Measurements from ENCODE around the gene MRI1.

The MRI1 gene

DNA sequence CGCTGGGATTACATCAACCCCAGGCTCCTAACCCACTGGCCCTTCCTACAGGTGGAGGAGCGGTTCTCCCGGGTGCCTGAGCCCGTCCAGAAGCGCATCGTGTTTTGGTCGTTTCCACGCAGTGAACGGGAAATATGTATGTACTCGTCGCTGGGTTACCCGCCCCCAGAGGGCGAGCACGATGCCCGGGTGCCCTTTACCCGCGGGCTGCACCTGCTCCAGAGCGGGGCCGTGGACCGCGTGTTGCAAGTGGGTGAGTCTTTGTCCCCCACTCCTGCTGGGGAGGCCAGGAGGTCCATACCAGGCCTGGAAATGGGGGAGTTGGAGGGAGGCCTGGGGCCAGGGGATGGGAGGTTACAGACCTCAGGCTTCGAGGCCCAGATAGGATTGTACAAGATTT, 35.3 kb downstream of the MRI1 start:
- H3K4me2 ChIP-seq (ENCODE audit: insufficient read depth, low read length), result no peak overlapping the region
- H3K4me1 ChIP-seq (ENCODE audit: insufficient read depth, low read length), result peaks cover 19% of the 10 kb centered on the region
- TF ChIP-seq EZH2 (IDR thresholded peaks at IDR 0.05; ENCODE audit: borderline replicate concordance, low read depth, low read length, severe bottlenecking) (no peak), CTCF (IDR thresholded peaks at IDR 0.05; ENCODE audit: borderline replicate concordance, extremely low read depth, low read length, poor library complexity, severe bottlenecking) (no peak)
- no peaks in the 10 kb centered on the region for H4K20me1 ChIP-seq (ENCODE audit: insufficient read depth, low read length)
- peaks cover 2% of the 10 kb centered on the region for H3K36me3 ChIP-seq (ENCODE audit: insufficient read depth, low read length)
- H3K27ac ChIP-seq (ENCODE audit: low read length), result no peak overlapping the region
- H3K79me2 ChIP-seq (ENCODE audit: insufficient read depth, low read length), result peaks cover 11% of the 10 kb centered on the region
- no peak overlapping the region for H2AFZ ChIP-seq (ENCODE audit: low read depth, low read length)
- H3K4me3 ChIP-seq (ENCODE audit: low read depth in 1 of 2, low read length in 2 of 2), result no peak overlapping the region
- ATAC-seq (ENCODE audit: insufficient read depth, low read depth) (no peak), DNase-seq (no peak)
- H3K9ac ChIP-seq (ENCODE audit: low read depth, low read length), result no peak overlapping the region
- H3K9me3 ChIP-seq (ENCODE audit: insufficient read depth, low read length, severe bottlenecking), result no peaks in the 10 kb centered on the region
- no peaks in the 10 kb centered on the region for H3K27me3 ChIP-seq (ENCODE audit: insufficient read depth, low read length, poor library complexity)

DNA sequence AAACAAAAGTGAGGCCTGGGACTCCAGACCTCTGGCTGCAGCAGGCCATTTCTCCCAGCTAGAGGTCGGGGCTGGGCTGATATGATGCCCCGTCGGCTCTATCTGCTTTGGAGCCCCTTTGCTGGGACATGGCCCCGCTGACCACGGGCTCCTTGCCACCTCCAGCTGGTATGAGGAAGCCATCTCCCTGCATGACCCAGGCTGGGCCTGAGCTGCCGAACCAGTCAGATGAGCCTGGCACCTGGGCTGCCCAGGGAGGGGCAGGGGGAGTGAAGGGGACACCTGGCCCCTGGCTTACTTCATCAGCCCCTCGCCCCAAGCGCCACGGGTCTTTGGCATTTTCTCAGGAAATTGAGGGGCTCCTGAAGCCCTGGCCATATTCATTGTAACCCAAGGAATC, 38.7 kb downstream of the MRI1 start:
- TF ChIP-seq EZH2 (IDR thresholded peaks at IDR 0.05; ENCODE audit: borderline replicate concordance, low read depth, low read length, severe bottlenecking) (no peak), CTCF (IDR thresholded peaks at IDR 0.05; ENCODE audit: borderline replicate concordance, extremely low read depth, low read length, poor library complexity, severe bottlenecking) (no peak)
- H4K20me1 ChIP-seq (ENCODE audit: insufficient read depth, low read length), result no peaks in the 10 kb centered on the region
- H3K27ac ChIP-seq (ENCODE audit: low read length), result no peak overlapping the region
- peaks cover 14% of the 10 kb centered on the region for H3K36me3 ChIP-seq (ENCODE audit: insufficient read depth, low read length)
- no peak overlapping the region for H3K9ac ChIP-seq (ENCODE audit: low read depth, low read length)
- H3K79me2 ChIP-seq (ENCODE audit: insufficient read depth, low read length), result no peaks in the 10 kb centered on the region
- no peak overlapping the region for H3K4me3 ChIP-seq (ENCODE audit: low read depth in 1 of 2, low read length in 2 of 2)
- no peak overlapping the region for H2AFZ ChIP-seq (ENCODE audit: low read depth, low read length)
- ATAC-seq (ENCODE audit: insufficient read depth, low read depth) (no peak), DNase-seq (no peak)
- H3K9me3 ChIP-seq (ENCODE audit: insufficient read depth, low read length, severe bottlenecking), result no peaks in the 10 kb centered on the region
- no peak overlapping the region for H3K4me2 ChIP-seq (ENCODE audit: insufficient read depth, low read length)
- no peaks in the 10 kb centered on the region for H3K4me1 ChIP-seq (ENCODE audit: insufficient read depth, low read length)
- no peaks in the 10 kb centered on the region for H3K27me3 ChIP-seq (ENCODE audit: insufficient read depth, low read length, poor library complexity)

GRCh38 chr19:13804830-13805683, 40.7 kb downstream of the MRI1 start:
- DNase-seq (peak; percentile 26), ATAC-seq (ENCODE audit: insufficient read depth, low read depth) (peak; percentile 53; the same call in 2 of the 3 replicates)
- no peak overlapping the region for H3K4me3 ChIP-seq (ENCODE audit: low read depth in 1 of 2, low read length in 2 of 2)
- H2AFZ ChIP-seq (ENCODE audit: low read depth, low read length), result no peak overlapping the region
- TF ChIP-seq CTCF (IDR thresholded peaks at IDR 0.05; ENCODE audit: borderline replicate concordance, extremely low read depth, low read length, poor library complexity, severe bottlenecking) (peak; percentile 53), EZH2 (IDR thresholded peaks at IDR 0.05; ENCODE audit: borderline replicate concordance, low read depth, low read length, severe bottlenecking) (no peak)
- H3K27me3 ChIP-seq (ENCODE audit: insufficient read depth, low read length, poor library complexity), result no peaks in the 10 kb centered on the region
- no peak overlapping the region for H3K4me2 ChIP-seq (ENCODE audit: insufficient read depth, low read length)
- no peak overlapping the region for H3K27ac ChIP-seq (ENCODE audit: low read length)
- no peaks in the 10 kb centered on the region for H4K20me1 ChIP-seq (ENCODE audit: insufficient read depth, low read length)
- H3K9me3 ChIP-seq (ENCODE audit: insufficient read depth, low read length, severe bottlenecking), result no peaks in the 10 kb centered on the region
- H3K4me1 ChIP-seq (ENCODE audit: insufficient read depth, low read length), result no peaks in the 10 kb centered on the region
- H3K36me3 ChIP-seq (ENCODE audit: insufficient read depth, low read length), result peaks cover 22% of the 10 kb centered on the region
- no peak overlapping the region for H3K9ac ChIP-seq (ENCODE audit: low read depth, low read length)
- no peaks in the 10 kb centered on the region for H3K79me2 ChIP-seq (ENCODE audit: insufficient read depth, low read length)

Measured in DND-41 (cell line).